PC-9 (cell line): Measurements from ENCODE around the gene MTG2.

ENCODE experiments used
- EZH2 ChIP-seq: fragments of 200-600 bp; sonication (generic); IDR thresholded peaks from 2 replicates; pipeline ENCODE4 v1.8.0; 2017; ENCODE audit warnings: antibody characterized with exemption, low read depth
- TF ChIP-seq, protein P1 (sequence below): fragments of 200-600 bp; sonication (generic); conservative IDR thresholded peaks from 2 replicates; pipeline ENCODE4 v1.6.1; 2017; ENCODE audit warnings: mixed run types, antibody characterized with exemption, mild to moderate bottlenecking, moderate library complexity

DNA sequence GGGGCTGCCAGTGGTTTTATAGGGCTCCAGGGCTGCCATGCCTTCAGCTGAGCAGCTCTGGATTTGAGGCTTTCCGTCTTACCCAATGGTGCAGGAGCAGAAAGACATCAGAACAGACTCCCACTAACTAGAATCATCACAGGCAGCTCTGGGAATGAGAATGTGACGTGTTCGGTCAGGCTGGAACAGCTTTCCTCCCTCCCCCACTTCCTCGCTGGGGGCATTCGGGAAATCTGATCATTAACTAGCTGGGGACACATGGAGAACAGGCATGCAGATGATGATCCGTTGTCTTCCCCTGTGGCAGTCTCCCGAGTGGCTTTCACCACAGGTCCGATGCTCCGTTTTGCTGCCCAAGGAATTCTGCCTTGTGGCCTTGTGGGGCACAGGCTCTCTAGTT lies 5.5 kb upstream of the MTG2 start:
- TF ChIP-seq, protein P1, sequence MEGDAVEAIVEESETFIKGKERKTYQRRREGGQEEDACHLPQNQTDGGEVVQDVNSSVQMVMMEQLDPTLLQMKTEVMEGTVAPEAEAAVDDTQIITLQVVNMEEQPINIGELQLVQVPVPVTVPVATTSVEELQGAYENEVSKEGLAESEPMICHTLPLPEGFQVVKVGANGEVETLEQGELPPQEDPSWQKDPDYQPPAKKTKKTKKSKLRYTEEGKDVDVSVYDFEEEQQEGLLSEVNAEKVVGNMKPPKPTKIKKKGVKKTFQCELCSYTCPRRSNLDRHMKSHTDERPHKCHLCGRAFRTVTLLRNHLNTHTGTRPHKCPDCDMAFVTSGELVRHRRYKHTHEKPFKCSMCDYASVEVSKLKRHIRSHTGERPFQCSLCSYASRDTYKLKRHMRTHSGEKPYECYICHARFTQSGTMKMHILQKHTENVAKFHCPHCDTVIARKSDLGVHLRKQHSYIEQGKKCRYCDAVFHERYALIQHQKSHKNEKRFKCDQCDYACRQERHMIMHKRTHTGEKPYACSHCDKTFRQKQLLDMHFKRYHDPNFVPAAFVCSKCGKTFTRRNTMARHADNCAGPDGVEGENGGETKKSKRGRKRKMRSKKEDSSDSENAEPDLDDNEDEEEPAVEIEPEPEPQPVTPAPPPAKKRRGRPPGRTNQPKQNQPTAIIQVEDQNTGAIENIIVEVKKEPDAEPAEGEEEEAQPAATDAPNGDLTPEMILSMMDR: no peak
- no peak for TF ChIP-seq EZH2
